Putamen (tissue), 1 donor: ENCODE measurements around the gene ZNF646.

Experiments used
- DNase-seq: peaks from one replicate; pipeline ENCODE4 v3.0.0-alpha.2; 2016; ENCODE audit warnings: low spot score

Gene ZNF646

DNA sequence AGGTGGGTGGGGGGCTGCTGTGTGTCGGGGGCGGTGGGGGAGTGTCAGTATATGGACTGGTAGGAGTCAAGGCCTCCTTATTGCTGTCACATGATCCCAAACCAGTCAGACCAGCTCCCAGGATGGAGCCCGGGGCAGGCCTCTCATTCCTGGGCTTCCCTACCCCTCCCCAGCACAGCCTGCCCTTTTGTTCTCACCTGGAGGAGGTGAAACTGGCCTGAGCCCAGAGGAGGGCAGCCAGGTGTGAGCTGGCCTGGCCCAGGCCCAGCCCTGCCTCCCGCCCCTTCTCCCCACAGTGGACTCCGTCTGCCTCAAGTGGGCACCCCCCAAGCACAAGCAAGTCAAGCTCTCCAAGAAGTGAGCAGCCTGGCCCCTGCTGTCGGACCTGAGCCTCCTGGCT, 56.7 kb downstream of the ZNF646 start:
- no peak for DNase-seq

DNA sequence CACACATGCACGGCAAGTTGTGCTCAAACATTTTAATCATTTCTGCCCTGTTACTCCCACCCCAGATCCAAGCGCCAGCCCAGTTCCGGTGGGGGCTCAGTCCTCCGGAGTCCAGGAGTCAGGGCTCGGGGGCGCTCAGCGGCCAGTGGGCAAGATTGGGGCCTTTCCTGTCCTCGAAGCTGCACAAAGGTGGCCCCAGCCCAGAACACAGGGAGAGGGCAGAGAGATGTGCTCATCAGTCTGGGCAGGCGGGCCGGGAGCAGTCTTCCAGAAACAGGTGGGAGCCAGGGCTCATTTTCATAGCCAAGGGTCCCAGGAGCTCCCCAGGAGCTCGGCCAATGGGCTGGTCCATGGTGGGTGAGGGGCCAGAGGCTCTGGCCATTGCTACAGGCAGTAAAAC, 57.2 kb downstream of the ZNF646 start:
- no peak for DNase-seq

DNA sequence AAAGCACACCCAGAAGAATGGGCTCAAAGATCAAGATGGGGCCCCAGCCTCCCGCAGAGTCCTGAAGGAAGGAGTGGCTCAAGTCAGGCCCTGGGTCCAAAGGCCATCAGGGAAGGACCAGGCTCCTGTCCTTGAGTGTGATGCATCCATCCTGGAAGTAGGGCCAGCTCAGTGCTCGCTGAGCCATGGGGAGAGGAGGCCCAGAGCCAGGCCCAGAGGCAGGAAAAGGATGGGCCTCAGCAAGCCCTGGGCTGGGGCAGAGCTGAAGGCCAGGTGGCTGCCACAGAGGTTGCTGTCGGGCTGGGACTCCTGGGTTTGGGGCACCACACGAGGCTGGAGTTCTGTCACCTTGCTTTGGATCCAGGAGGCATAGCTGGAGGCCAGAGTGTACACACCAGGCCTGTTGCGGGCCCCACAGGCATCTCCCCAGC, 57.6 kb downstream of the ZNF646 start:
- DNase-seq: no peak

DNA sequence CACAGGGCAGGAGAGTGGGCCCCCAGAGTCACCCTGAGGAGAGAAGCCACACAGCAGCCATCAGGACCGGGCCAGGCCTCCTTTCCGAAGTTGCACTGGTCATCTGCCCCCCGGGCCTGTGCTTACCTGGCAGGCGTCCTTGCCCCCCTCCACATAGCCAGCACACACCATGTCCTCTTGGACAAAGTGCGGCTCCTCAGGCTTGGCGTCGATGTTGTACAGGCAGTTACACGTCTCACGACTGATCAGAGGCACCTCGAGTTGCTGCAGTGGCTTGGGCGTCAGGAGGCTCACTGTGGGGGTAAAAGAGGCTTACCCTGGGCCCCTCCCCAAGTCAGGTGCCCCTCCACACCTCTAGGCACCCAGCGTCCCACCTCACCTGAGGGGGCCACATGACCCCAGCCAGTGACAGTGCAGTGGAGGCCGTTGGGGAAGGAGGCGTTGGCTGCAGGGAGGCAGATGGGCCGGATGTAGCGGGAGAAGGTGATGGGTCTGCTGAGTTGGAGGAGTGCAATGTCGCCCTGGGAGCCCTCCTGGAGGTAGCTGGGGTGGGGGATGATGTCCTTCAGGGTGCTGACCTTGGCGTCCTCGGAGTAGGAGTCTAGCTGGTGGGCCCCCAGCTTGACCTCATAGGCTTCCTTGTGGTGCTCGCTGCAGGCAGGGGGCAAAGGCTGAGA, 58.2 kb downstream of the ZNF646 start:
- no peak for DNase-seq

DNA sequence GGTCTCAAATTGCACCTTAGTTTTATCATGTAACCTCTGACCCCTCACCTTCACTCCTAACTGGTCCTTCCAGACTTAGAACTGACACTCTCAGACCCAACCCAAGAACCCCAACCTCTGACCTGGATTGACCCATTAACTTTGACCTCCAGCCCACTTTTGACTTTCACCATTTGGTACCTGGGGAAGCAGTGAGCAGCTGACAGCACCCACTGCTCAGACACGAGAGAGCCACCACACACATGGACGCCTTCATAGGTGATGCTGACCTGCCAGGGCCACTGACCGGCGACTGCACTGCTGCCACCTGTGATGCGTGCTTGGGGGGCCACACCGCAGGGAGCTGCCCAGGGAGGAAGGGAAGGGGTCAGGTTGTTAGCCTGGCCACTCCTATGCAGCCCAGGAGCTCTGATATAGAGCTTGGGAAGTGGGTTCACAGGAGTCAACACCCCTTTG, 58.9 kb downstream of the ZNF646 start:
- no peak for DNase-seq
